ENCODE data around the gene RPL27.

RPL27 gene

GRCh38 chr17:43051969-43052368 lies 53.8 kb downstream of the RPL27 start:
- no peak for DNase-seq (ENCODE audit: low read depth)
